UCSD-AML1 (cell line): ENCODE measurements around the gene MAGI1.
"Not testable (repeated sequence)": the region's sequence is repeated elsewhere in the genome, so short reads cannot be mapped to it uniquely, and the experiment has no call there.

Experiments
- DNase-seq: peaks from one replicate; lab custom pipeline; 2025; ENCODE audit not compliant: unreplicated experiment; lab: John Stamatoyannopoulos, UW

The MAGI1 gene

GRCh38 chr3:65641777-65642176, 396.9 kb downstream of the MAGI1 start:
- DNase-seq = no peak

GRCh38 chr3:65641045-65641444, 397.7 kb downstream of the MAGI1 start:
- DNase-seq = no peak

- no peak for DNase-seq
Observed at GRCh38 chr3:65639444-65639843, 399.3 kb downstream of the MAGI1 start.

- DNase-seq = no peak
Observed at GRCh38 chr3:65638301-65638700, 400.4 kb downstream of the MAGI1 start.

- no peak for DNase-seq
Observed at GRCh38 chr3:65636326-65636725, 402.4 kb downstream of the MAGI1 start.

- no peak for DNase-seq
Observed at GRCh38 chr3:65635657-65636056, 403.1 kb downstream of the MAGI1 start.

GRCh38 chr3:65633018-65633638, 405.6 kb downstream of the MAGI1 start:
- no peak for DNase-seq

- no peak for DNase-seq
Observed at GRCh38 chr3:65632414-65632813, 406.3 kb downstream of the MAGI1 start.

- DNase-seq = no peak
Observed at GRCh38 chr3:65628978-65629377, 409.7 kb downstream of the MAGI1 start.

- DNase-seq = no peak
Observed at GRCh38 chr3:65627062-65627461, 411.7 kb downstream of the MAGI1 start.

GRCh38 chr3:65625305-65625704, 413.4 kb downstream of the MAGI1 start:
- no peak for DNase-seq

GRCh38 chr3:65623362-65623761, 415.4 kb downstream of the MAGI1 start:
- DNase-seq = no peak

GRCh38 chr3:65619888-65620287, 418.8 kb downstream of the MAGI1 start:
- DNase-seq = no peak

- no peak for DNase-seq
Observed at GRCh38 chr3:65619451-65619881, 419.3 kb downstream of the MAGI1 start.

- no peak for DNase-seq
Observed at GRCh38 chr3:65618599-65618998, 420.1 kb downstream of the MAGI1 start.

- DNase-seq = no peak
Observed at GRCh38 chr3:65617787-65618186, 420.9 kb downstream of the MAGI1 start.

- no peak for DNase-seq
Observed at GRCh38 chr3:65617209-65617608, 421.5 kb downstream of the MAGI1 start.

- DNase-seq = no peak
Observed at GRCh38 chr3:65616563-65616962, 422.2 kb downstream of the MAGI1 start.

GRCh38 chr3:65615329-65615728, 423.4 kb downstream of the MAGI1 start:
- DNase-seq = no peak

GRCh38 chr3:65614585-65614984, 424.1 kb downstream of the MAGI1 start:
- DNase-seq = no peak

- DNase-seq = not testable (repeated sequence)
Observed at GRCh38 chr3:65607965-65608460, 430.7 kb downstream of the MAGI1 start.

- no peak for DNase-seq
Observed at GRCh38 chr3:65607101-65607500, 431.6 kb downstream of the MAGI1 start.

GRCh38 chr3:65605876-65606432, 432.8 kb downstream of the MAGI1 start:
- no peak for DNase-seq
